Peyer's patch (tissue), 4 donors: ENCODE data around the gene GLIS2. TPM values are rescaled to one million over a fixed set of nuclear protein-coding genes. Genes with fewer than 3 reads are reported as not detected.
A peak's percentile ranks its signal among the peaks of the same experiment; 100 is the strongest.

Experiments used
- DNase-seq, 3 donors: peaks; one replicate each; pipeline ENCODE4 v3.0.0-alpha.2; 2017 to 2019
- H3K27ac ChIP-seq, 4 donors: fragments of 200-600 bp; sonication (generic); one replicate each; pipeline ENCODE4 v1.5.1; 2016 to 2019
- H3K27me3 ChIP-seq, 2 donors: fragments of 200-600 bp; sonication (generic); one replicate each; pipeline ENCODE4 v1.5.1; 2019
- H3K36me3 ChIP-seq, 3 donors: fragments of 200-600 bp; sonication (generic); one replicate each; pipeline ENCODE4 v1.5.1; 2016 to 2019
- H3K4me1 ChIP-seq, 4 donors: fragments of 200-600 bp; sonication (generic); one replicate each; pipeline ENCODE4 v1.5.1; 2016 to 2019
- H3K4me3 ChIP-seq, 4 donors: fragments of 200-600 bp; sonication (generic); 1 replicate in 3 of 4; 2 replicates in 1 of 4; pipeline ENCODE4 v1.5.1; 2016 to 2019; ENCODE audit warnings: mild to moderate bottlenecking in 1 of 4
- H3K9me3 ChIP-seq, 4 donors: fragments of 200-600 bp; sonication (generic); one replicate each; pipeline ENCODE4 v1.5.1; 2016 to 2019; ENCODE audit warnings: mild to moderate bottlenecking in 1 of 4
- CTCF ChIP-seq, 6 experiments: fragments of 450-650 bp in 4 of 6; fragments of 200-600 bp in 2 of 6; sonication (generic) in 1 of 6; IDR thresholded peaks; one replicate each; pipeline ENCODE4 v1.5.1; 2017 to 2019; ENCODE audit warnings: antibody characterized with exemption in 6 of 6, mild to moderate bottlenecking in 3 of 6, moderate library complexity in 1 of 6
- POLR2A ChIP-seq, 2 donors: fragments of 450-650 bp; IDR thresholded peaks; one replicate each; pipeline ENCODE4 v1.5.1; 2017; ENCODE audit warnings: antibody characterized with exemption in 2 of 2, mild to moderate bottlenecking in 2 of 2, moderate library complexity in 2 of 2
- total RNA-seq, 4 donors: library from RNA; depleted of rRNA; stranded (reverse); fragments of >200 nt; gene quantifications; one replicate each; pipeline ENCODE4 v1.1.0, GENCODE V29; 2016

The GLIS2 gene
- total RNA-seq, 4 donors from 2014 or later, result 0.35 to 3.3 (median 1.7) TPM

- H3K9me3 ChIP-seq, result no peaks in the 10 kb centered on the region
- H3K27me3 ChIP-seq, result no peaks in the 10 kb centered on the region
- TF ChIP-seq POLR2A (IDR thresholded peaks at IDR 0.05), result no peak
- no peak for TF ChIP-seq CTCF (IDR thresholded peaks at IDR 0.05)
- H3K4me3 ChIP-seq, result peak overlapping the region; percentile 72 to 99 (median 94)
- peaks cover 0 to 13% (median 6%) of the 10 kb centered on the region in 4 donors for H3K4me1 ChIP-seq
- peak in 2 of 3 donors; percentile 66 to 82 for DNase-seq
- no peaks in the 10 kb centered on the region for H3K36me3 ChIP-seq
- H3K27ac ChIP-seq, result peak overlapping the region; percentile 87 to 99 (median 90)
Measured at GRCh38 chr16:4272114-4272956, 43.5 kb upstream of the GLIS2 start.

GRCh38 chr16:4273858-4274311, 42.0 kb upstream of the GLIS2 start:
- peaks cover 0 to 13% (median 6%) of the 10 kb centered on the region in 4 donors for H3K4me1 ChIP-seq
- TF ChIP-seq POLR2A (IDR thresholded peaks at IDR 0.05), result no peak
- peak in 5 of 6 experiments; percentile 24 to 58 (median 37) for TF ChIP-seq CTCF (IDR thresholded peaks at IDR 0.05)
- H3K4me3 ChIP-seq, result peak overlapping the region; percentile 72 to 99 (median 94)
- no peaks in the 10 kb centered on the region for H3K9me3 ChIP-seq
- peak overlapping the region; percentile 87 to 99 (median 90) for H3K27ac ChIP-seq
- no peaks in the 10 kb centered on the region for H3K36me3 ChIP-seq
- no peaks in the 10 kb centered on the region for H3K27me3 ChIP-seq
- DNase-seq, result peak; percentile 37 to 70 (median 70)

- no peak overlapping the region for H3K27ac ChIP-seq
- no peaks in the 10 kb centered on the region for H3K36me3 ChIP-seq
- H3K9me3 ChIP-seq, result no peaks in the 10 kb centered on the region
- TF ChIP-seq POLR2A (IDR thresholded peaks at IDR 0.05), result no peak
- no peak for TF ChIP-seq CTCF (IDR thresholded peaks at IDR 0.05)
- H3K4me3 ChIP-seq, result no peak overlapping the region
- H3K27me3 ChIP-seq, result no peaks in the 10 kb centered on the region
- H3K4me1 ChIP-seq, result peaks cover 0 to 7% (median 2%) of the 10 kb centered on the region in 4 donors
- DNase-seq, result no peak
Measured at GRCh38 chr16:4275861-4276260, 40.0 kb upstream of the GLIS2 start.

- TF ChIP-seq CTCF (IDR thresholded peaks at IDR 0.05), result no peak
- TF ChIP-seq POLR2A (IDR thresholded peaks at IDR 0.05), result no peak
- no peak overlapping the region for H3K27ac ChIP-seq
- no peak for DNase-seq
Measured at GRCh38 chr16:4277987-4278513, 37.8 kb upstream of the GLIS2 start.

GRCh38 chr16:4280625-4281024, 35.2 kb upstream of the GLIS2 start:
- no peak overlapping the region for H3K27ac ChIP-seq
- H3K4me1 ChIP-seq, result no peaks in the 10 kb centered on the region
- no peaks in the 10 kb centered on the region for H3K36me3 ChIP-seq
- H3K27me3 ChIP-seq, result no peaks in the 10 kb centered on the region
- H3K4me3 ChIP-seq, result no peak overlapping the region
- no peak for DNase-seq
- H3K9me3 ChIP-seq, result no peaks in the 10 kb centered on the region
- no peak for TF ChIP-seq CTCF (IDR thresholded peaks at IDR 0.05)
- TF ChIP-seq POLR2A (IDR thresholded peaks at IDR 0.05), result no peak

More at GRCh38 chr16:4277987-4278513, 37.8 kb upstream of the GLIS2 start:
- Histone ChIP-seq H3K4me1 (peaks cover 0 to 3% (median 0%) of the 10 kb centered on the region in 4 donors), H3K27me3 (no peaks in the 10 kb centered on the region), H3K36me3 (no peaks in the 10 kb centered on the region), H3K4me3 (no peak overlapping the region), H3K9me3 (no peaks in the 10 kb centered on the region)
